Bronchus fibroblast of lung (primary cell): ENCODE results near the gene FLRT1. TPM values are rescaled to one million over a fixed set of nuclear protein-coding genes. Genes with fewer than 3 reads are reported as not detected.

Source experiments
- total RNA-seq: library from RNA; depleted of rRNA; stranded (reverse); fragments of >200 nt; gene quantifications from 2 replicates; pipeline ENCODE4 v1.2.3, GENCODE V29; 2015

FLRT1 gene, protein sequence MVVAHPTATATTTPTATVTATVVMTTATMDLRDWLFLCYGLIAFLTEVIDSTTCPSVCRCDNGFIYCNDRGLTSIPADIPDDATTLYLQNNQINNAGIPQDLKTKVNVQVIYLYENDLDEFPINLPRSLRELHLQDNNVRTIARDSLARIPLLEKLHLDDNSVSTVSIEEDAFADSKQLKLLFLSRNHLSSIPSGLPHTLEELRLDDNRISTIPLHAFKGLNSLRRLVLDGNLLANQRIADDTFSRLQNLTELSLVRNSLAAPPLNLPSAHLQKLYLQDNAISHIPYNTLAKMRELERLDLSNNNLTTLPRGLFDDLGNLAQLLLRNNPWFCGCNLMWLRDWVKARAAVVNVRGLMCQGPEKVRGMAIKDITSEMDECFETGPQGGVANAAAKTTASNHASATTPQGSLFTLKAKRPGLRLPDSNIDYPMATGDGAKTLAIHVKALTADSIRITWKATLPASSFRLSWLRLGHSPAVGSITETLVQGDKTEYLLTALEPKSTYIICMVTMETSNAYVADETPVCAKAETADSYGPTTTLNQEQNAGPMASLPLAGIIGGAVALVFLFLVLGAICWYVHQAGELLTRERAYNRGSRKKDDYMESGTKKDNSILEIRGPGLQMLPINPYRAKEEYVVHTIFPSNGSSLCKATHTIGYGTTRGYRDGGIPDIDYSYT
- total RNA-seq: under 0.01 TPM in 1 of 2 replicates, not detected in the other

GRCh38 chr11:64035576-64035975 lies at the start of gene FLRT1:
Gene FLRT1, plus strand, starts transcription at chr11:64035931. Its CDS starts 80,337 bp downstream, at chr11:64116268.

DNA sequence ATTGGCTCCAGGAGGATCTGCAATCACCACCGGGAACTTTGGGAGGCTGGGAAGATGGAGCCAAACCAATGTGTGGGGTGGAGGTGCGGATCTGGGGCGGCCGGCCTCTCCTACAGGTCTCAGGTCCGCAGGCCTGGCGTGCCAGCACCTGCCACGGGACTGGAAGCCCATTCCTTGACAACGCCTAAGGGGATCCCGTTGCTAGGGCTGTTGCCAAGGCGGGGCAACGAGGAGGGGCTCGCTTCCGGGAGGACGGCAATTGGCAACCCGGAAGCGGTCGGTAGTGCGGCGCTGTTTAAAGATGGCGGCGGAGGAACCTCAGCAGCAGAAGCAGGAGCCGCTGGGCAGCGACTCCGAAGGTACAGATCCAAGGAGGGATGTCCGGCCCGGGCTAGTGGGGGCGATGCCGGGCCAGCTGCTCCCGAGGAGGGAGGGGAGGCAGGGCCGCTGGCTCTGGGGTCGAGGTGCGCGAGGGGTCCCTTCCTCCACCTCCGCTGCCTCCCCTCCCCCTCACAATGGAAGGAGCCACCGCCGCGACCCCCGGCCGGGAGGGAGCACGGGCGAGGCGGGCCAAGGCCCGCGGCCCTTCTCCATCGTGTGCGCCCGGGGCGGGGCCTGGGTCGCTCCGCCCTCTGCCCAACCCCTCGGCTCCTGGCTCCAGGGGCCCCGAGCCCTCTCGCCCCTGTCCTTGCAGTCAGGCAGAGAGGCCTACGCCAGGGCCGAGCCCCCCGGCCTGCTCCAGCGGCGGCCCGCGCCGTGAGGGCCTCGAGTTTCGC lies 49.4 kb upstream of the FLRT1 start, which contains the start of gene OTUB1:
OTUB1 (plus strand) TSS at position 283 of the 776 bp plus-strand sequence; CDS start at position 302, 19 bp downstream.

Other genes with a start within 250 kb of the FLRT1 start
- gene SPINDOC, start 222.5 kb upstream of the FLRT1 start, total RNA-seq: 19.3 and 21.7 TPM in 2 replicates
- 13.7 and 14.8 TPM in 2 replicates for gene MARK2, start 196.8 kb upstream of the FLRT1 start, total RNA-seq
- 7.4 and 8.6 TPM in 2 replicates for gene RCOR2, start 118.8 kb upstream of the FLRT1 start, total RNA-seq
- gene NAA40, start 96.9 kb upstream of the FLRT1 start, total RNA-seq: 8.8 and 10.6 TPM in 2 replicates
- 1,094 and 1,254 TPM in 2 replicates for gene COX8A, start 61.3 kb upstream of the FLRT1 start, total RNA-seq
- 114 and 130 TPM in 2 replicates for gene OTUB1, start 49.5 kb upstream of the FLRT1 start, total RNA-seq
- 9.2 and 14.7 TPM in 2 replicates for gene MACROD1, start 130.2 kb downstream of the FLRT1 start, total RNA-seq
- 200 and 219 TPM in 2 replicates for gene STIP1, start 150.2 kb downstream of the FLRT1 start, total RNA-seq
- gene FERMT3, start 170.8 kb downstream of the FLRT1 start, total RNA-seq: 1.8 and 2.2 TPM in 2 replicates
- gene TRPT1, start 190.3 kb downstream of the FLRT1 start, total RNA-seq: 46.2 and 59.3 TPM in 2 replicates
- 59.5 and 60.4 TPM in 2 replicates for gene NUDT22, start 190.3 kb downstream of the FLRT1 start, total RNA-seq
- gene DNAJC4, start 194.6 kb downstream of the FLRT1 start, total RNA-seq: 12.6 and 21.2 TPM in 2 replicates
- gene VEGFB, start 198.7 kb downstream of the FLRT1 start, total RNA-seq: 22.5 and 30.8 TPM in 2 replicates
- gene FKBP2, start 205.2 kb downstream of the FLRT1 start, total RNA-seq: 41.2 and 54.4 TPM in 2 replicates
- 361 and 380 TPM in 2 replicates for gene PPP1R14B, start 211.0 kb downstream of the FLRT1 start, total RNA-seq
- 24.2 and 25.7 TPM in 2 replicates for gene PLCB3, start 215.6 kb downstream of the FLRT1 start, total RNA-seq
- gene BAD, start 248.7 kb downstream of the FLRT1 start, total RNA-seq: 102 and 103 TPM in 2 replicates
- gene GPR137, start 249.9 kb downstream of the FLRT1 start, total RNA-seq: 14.6 and 18.7 TPM in 2 replicates